Body of pancreas (tissue), 4 donors: ENCODE measurements around the gene TMED3.

Experiments
- POLR2A ChIP-seq, 3 donors: fragments of 450-650 bp; IDR thresholded peaks; one replicate each; pipeline ENCODE4 v1.6.1; 2016; ENCODE audit warnings: antibody characterized with exemption in 3 of 3, mild to moderate bottlenecking in 2 of 3
- TF ChIP-seq, protein P1 (sequence below), 7 experiments: fragments of 450-650 bp in 4 of 7; fragments of 200-600 bp in 3 of 7; sonication (generic) in 3 of 7; IDR thresholded peaks; one replicate each; pipeline ENCODE4 v1.5.1; 2016 to 2019; ENCODE audit warnings: antibody characterized with exemption in 7 of 7

DNA sequence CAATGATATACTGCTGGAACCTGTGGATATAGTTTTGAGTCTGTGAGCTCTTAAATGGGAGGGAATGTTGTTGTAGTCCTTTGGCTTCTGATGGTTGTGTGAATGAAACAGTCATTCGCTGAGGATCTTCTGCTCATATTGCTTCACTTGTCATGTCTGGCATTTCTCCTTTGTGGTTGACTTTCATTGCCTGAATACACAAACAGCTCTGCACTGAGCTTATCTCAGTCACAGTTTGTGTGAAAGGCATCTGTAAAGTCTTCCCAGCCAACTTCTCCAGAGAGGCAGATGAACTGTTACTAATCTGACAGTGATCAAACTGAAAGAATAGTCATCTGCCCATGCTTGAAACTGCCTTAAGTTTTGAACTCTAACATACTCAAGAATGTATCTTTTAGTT is 59.8 kb downstream of the TMED3 start:
- TF ChIP-seq, protein P1, sequence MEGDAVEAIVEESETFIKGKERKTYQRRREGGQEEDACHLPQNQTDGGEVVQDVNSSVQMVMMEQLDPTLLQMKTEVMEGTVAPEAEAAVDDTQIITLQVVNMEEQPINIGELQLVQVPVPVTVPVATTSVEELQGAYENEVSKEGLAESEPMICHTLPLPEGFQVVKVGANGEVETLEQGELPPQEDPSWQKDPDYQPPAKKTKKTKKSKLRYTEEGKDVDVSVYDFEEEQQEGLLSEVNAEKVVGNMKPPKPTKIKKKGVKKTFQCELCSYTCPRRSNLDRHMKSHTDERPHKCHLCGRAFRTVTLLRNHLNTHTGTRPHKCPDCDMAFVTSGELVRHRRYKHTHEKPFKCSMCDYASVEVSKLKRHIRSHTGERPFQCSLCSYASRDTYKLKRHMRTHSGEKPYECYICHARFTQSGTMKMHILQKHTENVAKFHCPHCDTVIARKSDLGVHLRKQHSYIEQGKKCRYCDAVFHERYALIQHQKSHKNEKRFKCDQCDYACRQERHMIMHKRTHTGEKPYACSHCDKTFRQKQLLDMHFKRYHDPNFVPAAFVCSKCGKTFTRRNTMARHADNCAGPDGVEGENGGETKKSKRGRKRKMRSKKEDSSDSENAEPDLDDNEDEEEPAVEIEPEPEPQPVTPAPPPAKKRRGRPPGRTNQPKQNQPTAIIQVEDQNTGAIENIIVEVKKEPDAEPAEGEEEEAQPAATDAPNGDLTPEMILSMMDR (IDR thresholded peaks at IDR 0.05) = no peak
- no peak for TF ChIP-seq POLR2A (IDR thresholded peaks at IDR 0.05)
